NCI-H82 (cell line): Measurements from ENCODE around the gene IRF5.
"Not testable (repeated sequence)": the region's sequence is repeated elsewhere in the genome, so short reads cannot be mapped to it uniquely, and the experiment has no call there.

Source experiments
- DNase-seq: peaks from one replicate; lab custom pipeline; 2025; lab: John Stamatoyannopoulos, UW

Gene IRF5

DNA sequence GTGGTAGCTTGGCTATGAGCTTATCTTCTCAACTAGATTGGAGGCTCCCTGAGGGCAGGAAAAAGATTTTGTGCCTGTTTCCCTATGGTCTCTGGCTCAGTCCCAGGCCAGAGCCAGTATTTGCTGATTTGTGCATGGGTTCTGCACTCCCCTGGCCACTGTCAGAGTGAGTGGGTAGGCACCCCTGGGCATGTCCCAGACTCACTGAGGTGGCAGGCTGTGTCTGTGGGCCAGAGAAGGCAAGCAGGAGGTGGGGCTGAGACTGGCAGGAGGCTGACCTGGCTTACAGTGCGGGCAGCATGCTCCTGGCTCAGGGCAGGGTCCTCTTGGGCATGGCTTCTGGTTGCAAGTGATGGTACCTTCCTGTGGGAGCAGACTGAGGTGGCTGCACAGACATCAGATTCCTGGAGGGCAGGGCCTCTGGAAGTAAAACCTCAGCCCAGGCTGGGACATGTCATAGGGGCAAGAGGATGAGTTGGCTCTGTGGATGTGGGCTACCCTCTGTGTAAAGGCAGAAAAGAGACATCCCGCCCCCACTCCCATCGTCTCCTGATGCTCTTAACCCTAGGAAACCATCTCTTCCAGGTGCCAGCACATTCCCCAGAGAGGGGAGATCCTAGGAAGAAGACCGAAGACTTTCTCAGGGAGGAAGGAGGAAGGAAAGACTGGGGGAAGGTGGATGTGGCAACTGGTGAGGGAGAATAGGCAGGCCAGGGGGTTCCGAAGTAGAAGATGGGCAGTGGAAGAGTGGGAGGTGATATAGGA is 31.5 kb upstream of the IRF5 start:
- DNase-seq = no peak

DNA sequence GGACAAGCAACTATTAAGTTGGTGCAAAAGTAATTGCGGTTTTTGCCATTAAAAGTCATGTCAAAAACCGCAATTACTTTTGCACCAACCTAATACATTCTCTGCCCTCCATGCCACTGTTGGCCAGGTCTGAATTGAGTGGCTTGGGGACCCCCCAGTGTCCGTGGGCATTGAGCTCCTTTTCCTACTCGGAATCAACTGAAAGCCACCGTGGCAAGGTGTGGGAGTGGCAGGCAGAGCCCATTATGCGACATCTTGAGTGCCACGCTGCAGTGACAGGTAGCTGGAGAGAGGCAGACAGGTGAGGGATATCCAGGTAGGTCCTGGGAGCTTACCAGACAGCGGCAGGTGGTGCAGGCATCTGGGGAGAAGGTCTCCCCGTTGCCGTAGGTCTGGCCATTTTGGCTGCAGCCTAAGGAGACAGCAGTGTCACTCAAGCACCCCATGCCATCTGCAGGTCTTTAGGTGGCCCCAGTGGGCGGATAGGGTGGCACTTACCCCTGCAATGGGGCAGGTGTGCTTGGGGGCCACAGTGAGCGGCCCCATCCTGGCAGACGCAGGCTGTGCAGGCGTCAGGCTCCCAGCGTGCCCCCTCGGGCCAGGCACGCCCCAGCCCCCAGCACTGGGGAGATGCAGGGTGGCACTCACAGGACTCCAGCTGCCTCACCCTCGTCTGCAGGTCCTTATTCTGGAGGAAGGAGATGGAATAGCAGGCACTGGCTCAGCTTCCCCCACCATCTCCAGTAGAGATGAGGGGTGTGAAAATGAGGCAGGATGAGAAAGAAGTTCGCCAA is 30.8 kb upstream of the IRF5 start:
- DNase-seq = no peak

DNA sequence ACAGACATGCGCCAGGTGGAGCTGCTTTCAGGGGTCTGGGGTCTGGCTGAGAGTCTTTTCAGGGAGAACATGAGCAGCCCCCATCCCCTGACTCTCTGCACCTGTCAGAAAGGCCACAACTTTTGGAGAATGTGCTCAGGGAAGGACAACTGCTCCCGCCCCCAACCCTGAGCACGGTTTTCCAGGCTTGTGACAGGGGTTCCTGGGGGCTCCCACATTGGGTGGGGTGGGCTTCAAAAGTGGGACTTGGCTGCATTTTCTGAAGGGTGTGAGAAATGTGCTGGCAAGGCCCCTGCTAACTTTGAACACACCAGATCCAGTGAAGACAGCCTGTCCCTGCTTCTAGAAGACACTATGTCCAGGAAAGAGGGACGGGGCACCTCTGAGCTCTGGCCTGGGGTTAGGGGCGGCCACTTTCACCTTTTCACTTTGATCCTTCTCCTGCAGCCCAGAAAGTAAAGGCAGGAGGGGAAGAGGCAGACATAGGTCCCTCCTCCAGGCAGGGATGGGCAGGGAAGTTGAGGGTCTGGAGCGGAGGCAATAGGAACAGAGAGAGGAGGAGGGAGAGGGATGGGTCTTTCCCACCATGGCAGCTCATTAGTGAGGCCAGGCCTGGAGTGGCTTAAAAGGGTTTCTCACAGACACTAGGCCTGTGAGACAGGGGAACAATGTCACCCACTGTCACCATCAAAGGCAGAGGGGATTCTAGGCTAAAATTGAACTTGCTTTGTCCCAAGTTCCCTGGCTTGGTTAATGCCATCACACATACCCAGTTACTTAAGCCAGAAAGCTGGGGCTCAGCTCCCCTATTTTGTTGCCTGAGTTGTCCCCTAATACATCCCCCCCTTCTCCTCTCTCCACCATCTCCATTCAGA is 28.7 kb upstream of the IRF5 start:
- DNase-seq = peak; percentile 28

DNA sequence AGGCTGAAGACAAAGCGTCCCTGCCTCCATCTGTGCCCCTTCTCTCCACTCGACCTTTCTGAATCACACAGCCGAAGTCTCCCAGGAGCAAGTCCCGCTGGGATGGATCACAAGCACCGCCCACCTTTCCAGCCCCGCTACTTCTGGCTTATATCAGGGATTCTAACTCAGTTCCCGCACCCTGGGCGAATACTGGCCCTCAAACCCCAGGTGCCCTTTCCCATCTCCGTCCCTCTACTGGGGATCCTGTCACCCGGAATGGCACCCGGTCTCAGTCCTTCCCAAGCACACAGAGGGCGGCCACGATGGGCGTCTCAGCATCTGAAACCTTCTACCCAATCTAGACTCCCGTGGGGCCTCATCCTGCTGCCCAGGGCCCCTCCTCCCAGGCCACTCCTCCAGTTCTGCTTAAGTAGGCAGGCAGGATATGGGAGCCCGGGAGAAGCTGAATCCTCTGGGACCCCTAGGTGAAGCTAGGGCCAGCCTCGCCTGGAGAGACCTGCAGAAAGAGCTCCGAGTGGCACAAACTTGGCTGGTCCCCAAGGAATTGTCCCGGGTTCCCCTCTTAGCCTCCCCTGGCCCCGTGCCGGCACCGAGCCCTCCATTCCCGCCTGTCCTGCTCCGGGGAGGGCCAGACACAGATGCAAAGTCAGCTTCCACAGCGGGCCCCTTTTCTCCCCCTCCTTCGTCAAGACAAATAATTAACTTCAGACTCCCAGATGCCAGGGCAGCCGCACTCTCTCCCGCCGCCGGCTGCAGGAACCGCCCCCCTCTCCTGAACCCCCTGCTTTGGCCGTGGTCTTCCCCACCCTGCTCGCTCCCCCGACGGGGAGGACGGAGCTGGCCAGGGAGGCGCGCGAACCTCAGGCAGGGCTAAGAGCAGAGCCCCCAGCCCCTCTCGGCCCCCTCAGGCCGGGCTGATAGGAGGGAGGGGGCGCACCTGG is 27.8 kb upstream of the IRF5 start:
- peak; percentile 94 for DNase-seq

DNA sequence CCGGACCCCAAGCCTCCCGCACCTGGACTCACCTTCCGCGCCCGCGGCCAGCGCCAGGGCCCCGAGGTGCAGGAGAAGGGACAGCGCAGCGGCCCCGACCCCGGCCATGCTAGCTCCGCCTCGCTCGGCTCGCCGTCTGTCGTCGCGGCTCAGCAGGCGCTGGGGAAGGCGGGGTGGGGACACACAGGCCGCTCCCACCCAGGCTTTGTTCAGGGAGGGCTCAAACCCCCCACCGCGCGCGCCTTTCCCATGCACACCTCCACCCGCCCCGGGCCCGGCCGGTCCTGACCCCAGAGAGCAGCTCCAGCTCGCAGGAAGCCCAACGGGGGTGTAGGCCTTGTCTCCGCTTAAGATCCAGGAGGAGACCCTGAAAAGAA is 27.2 kb upstream of the IRF5 start, which contains the start of gene KCP:
TSS of gene KCP (minus strand) at position 141 of the 377 bp plus-strand sequence. CDS start at position 108, 33 bp downstream.
- peak; percentile 88 for DNase-seq

DNA sequence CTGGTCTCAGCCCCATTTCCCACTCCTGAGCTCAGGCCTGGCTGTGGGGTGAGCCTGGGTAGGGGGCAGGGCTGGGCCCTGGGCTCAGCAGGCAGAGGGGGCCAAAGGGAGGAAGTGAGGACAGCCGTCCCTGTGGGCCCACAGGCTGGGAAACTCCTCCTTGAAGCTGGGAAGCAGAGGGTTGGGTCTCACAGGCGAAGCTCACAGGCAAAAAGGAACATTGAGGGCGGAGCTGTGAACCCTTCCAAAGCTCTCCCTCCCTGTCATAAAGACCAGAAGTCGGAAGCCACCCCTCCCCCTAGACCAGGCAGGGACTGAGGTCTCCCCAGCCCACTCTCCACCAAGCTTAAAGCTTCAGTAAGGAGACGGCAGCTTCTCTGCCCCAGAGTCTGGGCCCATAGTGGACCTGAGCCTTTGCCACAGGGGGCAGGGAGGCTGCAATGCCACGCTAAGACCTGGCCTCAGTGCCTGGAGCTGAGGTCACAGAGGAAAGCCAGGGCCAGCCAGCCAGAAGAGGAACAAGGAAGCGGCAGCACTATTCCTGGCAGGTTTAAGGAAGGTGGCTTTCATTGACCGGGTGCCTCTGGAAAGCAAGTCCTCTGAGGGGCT is 26.2 kb upstream of the IRF5 start:
- DNase-seq = peak; percentile 91

DNA sequence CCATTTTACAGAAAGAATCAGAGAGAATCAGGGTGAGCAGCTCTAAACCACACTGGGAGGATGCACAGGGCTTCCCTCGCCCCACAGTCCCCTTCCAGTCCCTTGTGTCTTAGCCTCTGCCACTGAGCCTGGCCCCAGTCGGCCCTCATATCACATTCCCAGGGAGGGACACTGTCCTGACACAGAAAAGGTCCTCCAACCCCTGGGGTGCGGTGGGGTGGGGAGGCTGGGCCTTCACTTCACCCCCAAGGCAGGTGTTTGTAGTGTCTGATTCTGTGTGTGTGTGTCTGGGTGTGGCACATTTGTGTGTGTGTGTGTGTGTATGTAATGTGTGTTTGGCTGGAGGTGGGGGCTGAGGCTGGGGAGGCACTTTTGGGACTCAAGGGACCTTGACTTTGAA is 25.4 kb upstream of the IRF5 start:
- DNase-seq = no peak

DNA sequence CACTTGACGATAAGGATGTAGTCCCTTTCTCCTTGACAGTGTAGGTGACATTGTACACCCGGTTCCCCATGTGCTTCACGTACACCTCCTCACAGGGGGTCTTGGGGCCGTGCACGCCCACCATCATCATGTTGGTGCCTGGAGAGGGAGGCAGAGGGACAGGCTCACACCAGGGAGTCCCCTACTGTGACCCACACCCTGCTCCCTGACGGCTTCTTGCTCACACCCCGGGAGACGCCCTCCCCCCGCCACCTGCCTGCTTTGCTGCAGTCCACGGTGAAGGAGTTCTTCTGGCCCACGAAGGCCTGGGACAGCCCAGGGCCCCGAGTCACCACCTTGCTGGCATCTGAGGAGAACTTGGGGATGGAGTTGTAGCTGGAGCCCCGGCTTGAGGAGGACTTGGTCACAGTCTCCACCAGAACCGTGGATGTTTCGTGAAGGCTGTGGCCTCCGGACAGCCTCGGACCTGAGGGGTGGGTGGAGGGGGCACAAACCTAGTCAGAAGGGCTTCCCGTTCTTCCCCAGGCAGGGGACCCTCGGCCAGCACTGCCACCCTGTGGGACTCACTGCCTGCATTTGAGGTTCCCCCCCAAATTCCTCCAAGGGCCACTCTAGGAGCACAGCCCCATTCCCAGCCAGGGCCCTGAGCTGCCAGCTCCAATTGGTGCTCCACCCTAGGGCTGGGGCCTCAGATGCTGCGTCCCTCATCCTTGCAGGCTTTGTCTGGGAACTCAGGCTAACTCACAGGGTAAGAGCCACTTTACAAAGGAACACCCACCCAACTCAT is 24.8 kb upstream of the IRF5 start:
- not testable (repeated sequence) for DNase-seq

DNA sequence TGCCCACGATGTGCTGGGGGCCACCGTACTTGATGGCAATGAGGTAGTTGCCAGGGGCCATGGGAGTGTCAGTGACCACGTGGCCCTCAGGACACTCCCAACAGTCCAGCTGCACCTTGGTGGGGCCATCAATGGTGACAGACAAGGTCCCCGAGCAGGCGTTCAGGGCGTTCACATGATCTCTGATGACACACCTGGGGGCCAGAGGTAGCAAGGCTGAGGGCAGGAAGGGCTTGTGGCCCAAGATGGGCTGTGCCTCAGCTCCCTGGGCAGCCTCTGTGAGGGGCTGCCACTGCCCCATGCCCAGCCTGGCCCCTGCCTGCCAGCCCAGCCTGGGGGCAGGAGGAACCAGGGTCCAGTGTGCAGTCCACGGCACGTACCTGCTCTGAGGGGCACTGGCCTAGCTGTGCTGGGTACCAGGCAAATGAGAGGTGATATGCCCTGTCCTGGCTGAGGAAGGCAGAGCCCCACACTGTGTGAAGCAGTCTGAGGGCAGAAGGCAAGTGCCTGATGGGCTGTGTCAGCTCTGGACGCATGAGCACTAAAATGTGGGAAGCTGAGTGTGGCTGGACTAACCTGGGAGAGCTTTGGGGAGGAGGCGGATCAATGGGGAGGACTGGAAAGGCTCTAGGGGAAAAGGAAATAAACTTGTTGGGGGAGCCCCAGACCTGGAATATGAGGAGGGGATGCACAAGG is 23.7 kb upstream of the IRF5 start:
- no peak for DNase-seq

DNA sequence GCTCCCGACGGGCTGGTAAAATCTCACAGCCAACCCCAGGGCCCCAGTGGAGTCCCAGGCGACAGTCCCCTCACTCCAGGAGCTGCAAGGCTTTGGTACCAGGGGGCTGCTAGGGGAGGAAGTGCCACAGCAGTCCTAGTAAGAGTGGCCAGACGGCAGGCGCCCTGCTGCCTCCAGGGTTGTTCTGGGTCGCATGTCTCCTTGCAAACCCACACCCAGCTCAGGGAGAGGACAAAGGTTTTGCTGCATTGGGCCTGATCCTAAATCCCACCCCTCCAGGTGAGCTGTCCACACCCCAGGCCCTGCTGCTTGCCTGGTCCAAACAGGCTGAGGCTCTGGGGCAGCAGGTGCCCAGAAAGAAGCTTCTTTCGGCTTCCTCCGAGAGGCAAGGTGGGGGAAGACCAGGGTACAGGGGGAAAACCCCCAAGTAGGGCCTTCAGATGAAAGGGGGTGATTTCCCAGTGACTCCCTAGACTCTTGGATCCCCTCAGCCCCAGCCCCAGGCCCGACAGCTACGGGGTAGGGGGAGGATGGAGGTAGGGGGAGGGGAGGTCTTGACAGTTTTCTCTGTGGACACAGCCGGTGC is 23.1 kb upstream of the IRF5 start:
- DNase-seq = no peak

DNA sequence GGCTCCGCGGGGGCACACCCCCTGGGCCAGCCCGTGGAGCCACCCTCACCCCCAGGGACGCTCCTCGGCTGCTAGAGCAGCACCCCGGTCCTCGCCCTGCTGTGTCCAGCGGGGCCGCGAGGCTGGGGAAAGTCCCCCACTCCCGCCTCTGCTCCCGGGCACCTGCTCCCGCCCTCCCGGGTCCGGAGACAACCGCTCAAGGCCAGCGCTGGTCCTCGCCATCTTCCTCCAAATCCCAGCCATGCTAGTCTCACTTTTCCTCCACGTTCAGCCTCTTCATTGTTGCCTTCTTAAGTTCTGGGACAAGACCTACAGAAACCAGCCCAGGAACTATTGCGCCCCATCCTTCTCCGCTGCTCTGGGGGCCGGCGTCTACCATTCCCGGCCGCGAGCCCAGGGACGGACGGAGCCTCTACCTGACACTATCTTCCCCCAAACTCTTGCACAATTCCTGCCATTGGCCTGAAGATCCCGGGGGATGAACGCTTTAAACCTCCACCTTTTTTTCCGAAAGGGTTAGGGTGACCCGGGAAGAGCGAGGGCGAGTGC is 22.4 kb upstream of the IRF5 start:
- no peak for DNase-seq

DNA sequence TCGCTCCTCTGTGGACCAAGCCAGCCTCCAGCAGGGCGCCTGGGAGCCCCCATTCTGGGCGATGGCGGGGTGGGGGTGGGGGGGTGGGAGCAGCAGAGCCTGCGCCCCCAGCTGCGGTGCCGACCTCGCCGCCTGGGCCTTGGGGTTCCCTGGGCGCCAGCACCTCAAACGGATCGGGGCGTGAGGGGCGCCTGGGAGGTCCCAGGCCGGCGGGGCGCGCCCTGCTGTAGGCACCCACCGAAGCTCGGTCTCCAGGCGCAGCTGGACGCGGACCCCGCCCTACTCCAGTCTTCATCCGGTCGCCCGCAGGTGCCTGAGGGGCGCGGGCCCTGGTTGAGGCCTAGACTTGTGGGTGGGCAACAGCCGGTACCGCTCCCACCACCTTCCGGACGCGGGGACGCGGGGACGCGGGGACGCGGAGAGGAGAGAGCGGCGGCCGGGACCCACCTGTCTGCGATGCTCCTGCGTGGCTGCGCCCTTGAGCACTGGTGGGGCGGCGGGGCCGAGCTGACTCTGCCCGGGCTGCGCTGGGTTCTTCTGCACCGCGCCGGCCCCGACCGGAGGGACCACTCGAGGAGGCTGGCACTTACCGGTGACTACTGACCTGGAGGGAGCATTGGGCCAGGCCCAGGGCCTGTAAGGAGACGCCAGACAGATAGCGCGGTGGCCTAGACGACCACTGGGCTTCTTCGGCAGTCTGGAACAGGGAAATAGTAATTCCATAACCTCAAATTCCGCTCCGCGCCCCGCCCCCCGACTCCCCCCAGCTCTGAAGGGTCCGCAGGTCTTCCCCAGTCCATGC is 21.7 kb upstream of the IRF5 start:
- no peak for DNase-seq

DNA sequence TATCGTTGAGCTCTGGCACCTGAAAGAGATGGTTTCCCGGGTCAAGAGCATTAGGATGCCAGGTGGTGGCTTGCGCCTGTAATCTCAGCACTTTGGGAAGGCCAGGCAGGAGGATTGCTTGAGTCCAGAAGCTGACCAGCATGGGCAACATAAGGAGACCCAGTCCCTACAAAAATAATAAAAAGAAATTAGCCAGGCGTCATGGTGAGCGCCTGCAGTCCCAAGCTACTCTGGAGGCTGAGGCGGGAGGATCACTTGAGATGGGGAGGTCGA is 21.1 kb upstream of the IRF5 start:
- DNase-seq = no peak

DNA sequence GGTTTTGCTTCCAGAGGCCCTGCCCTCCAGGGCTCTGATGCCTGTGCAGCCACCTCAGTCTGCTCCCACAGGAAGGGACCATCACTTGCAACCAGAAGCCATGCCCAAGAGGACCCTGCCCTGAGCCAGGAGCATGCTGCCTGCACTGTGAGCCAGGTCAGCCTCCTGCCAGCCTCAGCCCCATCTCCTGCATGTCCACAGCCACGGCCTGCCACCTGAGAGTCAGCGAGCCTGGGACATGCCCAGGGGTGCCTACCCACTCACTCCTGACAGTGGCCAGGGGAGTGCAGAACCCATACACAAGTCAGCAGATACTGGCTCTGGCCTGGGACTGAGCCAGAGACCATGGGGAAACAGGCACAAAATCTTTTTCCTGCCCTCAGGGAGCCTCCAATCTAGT is 20.6 kb upstream of the IRF5 start:
- no peak for DNase-seq

DNA sequence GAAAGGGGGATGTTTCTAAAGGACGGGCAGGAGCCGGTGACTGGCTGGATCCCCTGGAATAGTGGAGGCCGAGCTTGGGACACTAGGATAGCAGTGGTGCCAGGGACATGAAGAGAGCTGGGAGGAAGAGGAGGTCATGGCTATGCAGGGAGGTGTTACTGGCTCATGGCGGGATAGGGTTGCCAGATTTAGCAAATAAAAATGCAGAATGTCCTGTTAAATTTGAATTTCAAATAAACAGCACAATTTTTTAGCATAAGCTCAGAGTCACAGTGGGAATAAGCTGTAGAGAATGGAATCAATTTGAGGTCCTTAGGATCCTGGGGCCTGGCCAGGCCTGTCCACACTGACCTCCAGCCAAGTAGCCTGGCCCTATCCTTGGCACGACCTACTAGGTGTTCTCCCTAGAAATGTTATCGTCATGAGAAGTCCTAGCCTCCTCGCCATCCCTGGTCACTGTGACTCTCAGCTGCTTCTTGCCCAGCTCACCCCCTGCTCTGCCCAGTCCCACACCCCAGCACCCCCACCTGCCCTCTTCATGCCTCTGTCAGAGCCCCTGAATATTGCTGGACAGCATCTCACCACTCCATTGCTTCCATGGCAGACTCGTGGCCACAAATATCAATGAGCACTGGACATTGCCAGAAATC is 19.6 kb upstream of the IRF5 start:
- no peak for DNase-seq

DNA sequence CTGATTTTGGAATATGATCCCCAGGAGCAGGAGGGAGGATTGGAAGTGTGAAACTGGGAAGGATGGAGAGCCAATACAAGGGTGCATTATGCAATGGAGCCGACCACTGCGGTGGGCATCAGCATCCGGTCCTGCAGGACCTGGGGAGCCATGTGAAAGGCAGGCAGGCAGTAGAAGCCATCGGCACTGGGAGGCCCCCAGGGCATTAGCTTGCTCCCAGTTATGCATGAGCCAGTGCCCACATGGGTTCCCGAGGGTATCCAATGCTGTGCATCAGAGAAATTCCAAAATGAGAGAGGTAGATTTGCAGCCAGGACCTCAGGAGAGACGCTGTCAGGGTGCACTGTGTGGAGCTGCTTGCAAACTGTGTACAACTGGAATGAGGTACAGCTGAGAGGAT is 18.5 kb upstream of the IRF5 start:
- DNase-seq = no peak
